D721Med (cell line): Measurements from ENCODE around the gene RAI2.

Experiments used
- DNase-seq: peaks from one replicate; pipeline ENCODE4 v3.0.0; 2011; ENCODE audit warnings: low spot score; ENCODE audit not compliant: insufficient read length
- FAIRE-seq: peaks from 2 replicates; lab custom pipeline; 2011; peaks lifted over from hg19 to GRCh38; lab: Jason Lieb, UNC
- CTCF ChIP-seq: IDR thresholded peaks from 2 replicates; pipeline ENCODE4 v1.5.1; 2012; ENCODE audit warnings: mild to moderate bottlenecking, control low read depth; ENCODE audit not compliant: insufficient read depth; ENCODE audit errors: missing control alignments

The RAI2 gene

GRCh38 chrX:17750436-17750835, 110.7 kb downstream of the RAI2 start:
- DNase-seq (no peak), FAIRE-seq (no peak)
- TF ChIP-seq CTCF = no peak
